K562 (cell line): Measurements from ENCODE around the gene GPRC5B.

ENCODE experiments used
- EGR1 ChIP-seq: fragments of 450-650 bp; conservative IDR thresholded peaks from 2 replicates; pipeline ENCODE4 v1.6.1; 2017; ENCODE audit warnings: mild to moderate bottlenecking
- NR1H2 ChIP-seq: sonication (generic); formaldehyde crosslinking; IDR thresholded peaks from 2 replicates; pipeline ENCODE4 v1.4.0; 2020; ENCODE audit warnings: mild to moderate bottlenecking, missing genetic modification reagents

- TF ChIP-seq EGR1 (no peak), NR1H2 (CRISPR knock-in tag) (no peak)
Observed at GRCh38 chr16:19854543-19854876, 30.1 kb downstream of the GPRC5B start.
